Lung (tissue), 12 donors: ENCODE data around the gene CELF2. TPM values are rescaled to one million over a fixed set of nuclear protein-coding genes. Genes with fewer than 3 reads are reported as not detected.

Source experiments
- ATAC-seq: fragments of 200-7000 bp; cut with Tn5 transposase; one replicate; pipeline ENCODE4 v1.9.1; 2020; ENCODE audit warnings: moderate number of reproducible peaks; ENCODE audit not compliant: insufficient read depth, low FRiP score
- DNase-seq, 3 donors: peaks; one replicate each; pipeline ENCODE4 v3.0.0-alpha.2; 2013 to 2017
- H3K27ac ChIP-seq, 2 donors: one replicate each; pipeline ENCODE4 v1.5.1; 2013; ENCODE audit warnings: mild to moderate bottlenecking in 2 of 2, moderate library complexity in 2 of 2, control low read depth in 1 of 2, inconsistent platforms in 1 of 2, low read depth in 1 of 2, low read length in 1 of 2
- H3K27me3 ChIP-seq, 3 donors: one replicate each; pipeline ENCODE4 v1.5.1; 2013; ENCODE audit warnings: low read length in 2 of 3; ENCODE audit not compliant: control insufficient read depth in 3 of 3, insufficient read depth in 3 of 3
- H3K36me3 ChIP-seq, 4 donors: one replicate each; pipeline ENCODE4 v1.5.1; 2013; ENCODE audit warnings: low read length in 4 of 4, mild to moderate bottlenecking in 1 of 4, moderate library complexity in 1 of 4; ENCODE audit not compliant: control insufficient read depth in 4 of 4, insufficient read depth in 4 of 4
- H3K4me1 ChIP-seq, 5 donors: one replicate each; pipeline ENCODE4 v1.5.1; 2013; ENCODE audit warnings: low read length in 5 of 5, mild to moderate bottlenecking in 2 of 5, moderate library complexity in 1 of 5; ENCODE audit not compliant: control insufficient read depth in 5 of 5, insufficient read depth in 5 of 5
- H3K4me3 ChIP-seq: one replicate; pipeline ENCODE4 v1.5.1; 2013; ENCODE audit warnings: mild to moderate bottlenecking, control low read depth, moderate library complexity
- H3K9ac ChIP-seq, 2 donors: one replicate each; pipeline ENCODE4 v1.5.1; 2013; ENCODE audit warnings: low read length in 2 of 2, control low read depth in 1 of 2; ENCODE audit not compliant: insufficient read depth in 1 of 2
- H3K9me3 ChIP-seq, 4 donors: one replicate each; pipeline ENCODE4 v1.5.1; 2013; ENCODE audit warnings: low read length in 3 of 4, mild to moderate bottlenecking in 1 of 4, moderate library complexity in 1 of 4; ENCODE audit not compliant: control insufficient read depth in 4 of 4, insufficient read depth in 3 of 4
- CTCF ChIP-seq: IDR thresholded peaks from 2 replicates; pipeline ENCODE4 v1.5.1; 2012; ENCODE audit warnings: mild to moderate bottlenecking; ENCODE audit errors: control extremely low read depth, extremely low read depth
- WGBS, 2 donors: extraction: QIAGEN DNeasy Blood & Tissue Kit; methylation state at CpG; one replicate each; pipeline ENCODE4 v1.1.7; 2013; 5-methylcytosine and 5-hydroxymethylcytosine counted together
- polyA plus RNA-seq, 2 donors: library from polyadenylated mRNA; stranded (reverse); fragments of 200-250 nt; gene quantifications; one replicate each; pipeline ENCODE4 v1.2.1, GENCODE V29; 2013
- total RNA-seq, 2 donors: library from RNA; depleted of rRNA in 1 of 2; stranded (reverse); fragments of >200 nt in 1 of 2; gene quantifications; one replicate each; pipeline ENCODE4 v1.2.1, GENCODE V29; 2014 to 2021
- donor health status: control.
- donor health status: control.
- donor health status: Bipolar disorder and iron deficiency.
- donor health status: healthy.
- donor health status: DM: yes; HTN: yes; CAD: no.

CELF2 gene
- total and polyA plus RNA-seq, 4 donors: 13.6 to 115 (median 63.7) TPM

GRCh38 chr10:11331046-11331577 lies 313.4 kb downstream of the CELF2 start:
- no peak overlapping the region for H3K4me3 ChIP-seq
- H3K36me3 ChIP-seq: peaks cover 0 to 22% (median 12%) of the 10 kb centered on the region in 4 donors
- DNase-seq (no peak), ATAC-seq (no peak)
- H3K27ac ChIP-seq: no peak overlapping the region
- no peak overlapping the region for H3K9ac ChIP-seq
- no peak for TF ChIP-seq CTCF
- H3K27me3 ChIP-seq: no peaks in the 10 kb centered on the region
- H3K4me1 ChIP-seq: peaks cover 0 to 24% (median 4%) of the 10 kb centered on the region in 5 donors
- H3K9me3 ChIP-seq: no peaks in the 10 kb centered on the region

GRCh38 chr10:11331726-11332125 lies 314.1 kb downstream of the CELF2 start:
- H3K36me3 ChIP-seq: peaks cover 0 to 19% (median 9%) of the 10 kb centered on the region in 4 donors
- DNase-seq (peak in 2 of 3 donors; percentile 49 to 51), ATAC-seq (no peak)
- no peak overlapping the region for H3K4me3 ChIP-seq
- no peaks in the 10 kb centered on the region for H3K27me3 ChIP-seq
- no peak overlapping the region for H3K27ac ChIP-seq
- peaks cover 0 to 24% (median 4%) of the 10 kb centered on the region in 5 donors for H3K4me1 ChIP-seq
- no peaks in the 10 kb centered on the region for H3K9me3 ChIP-seq
- 73 to 92% methylated on average over 3 of the region's 3 CpGs for WGBS, 2 donors
- no peak for TF ChIP-seq CTCF
- H3K9ac ChIP-seq: no peak overlapping the region

GRCh38 chr10:11332846-11333245 lies 315.2 kb downstream of the CELF2 start:
- Histone ChIP-seq H3K9ac (no peak overlapping the region), H3K27ac (no peak overlapping the region), H3K4me1 (peaks cover 0 to 24% (median 4%) of the 10 kb centered on the region in 5 donors), H3K36me3 (peaks cover 0 to 12% (median 7%) of the 10 kb centered on the region in 4 donors), H3K4me3 (no peak overlapping the region), H3K9me3 (no peaks in the 10 kb centered on the region), H3K27me3 (no peaks in the 10 kb centered on the region)
- DNase-seq (no peak), ATAC-seq (no peak)
- WGBS, 2 donors: 67 to 75% methylated on average over 10 of the region's 10 CpGs
- no peak for TF ChIP-seq CTCF

- H3K27me3 ChIP-seq: no peaks in the 10 kb centered on the region
- no peak for ATAC-seq
- DNase-seq: no peak
- no peak overlapping the region for H3K4me3 ChIP-seq
- no peaks in the 10 kb centered on the region for H3K9me3 ChIP-seq
- no peak overlapping the region for H3K27ac ChIP-seq
- 51 to 60% methylated on average over 8 of the region's 8 CpGs for WGBS, 2 donors
- no peak overlapping the region for H3K9ac ChIP-seq
- H3K36me3 ChIP-seq: peaks cover 0 to 9% (median under 1%) of the 10 kb centered on the region in 4 donors
- TF ChIP-seq CTCF: no peak
- H3K4me1 ChIP-seq: peaks cover 0 to 24% (median 4%) of the 10 kb centered on the region in 5 donors
Measured at GRCh38 chr10:11334436-11334835, 316.8 kb downstream of the CELF2 start.
